Measurements from ENCODE around the gene IP6K1.
"Not testable (repeated sequence)": the region's sequence is repeated elsewhere in the genome, so short reads cannot be mapped to it uniquely, and the experiment has no call there.

Gene IP6K1

GRCh38 chr3:49709852-49710251 is 76.5 kb downstream of the IP6K1 start:
- no peak for DNase-seq

- DNase-seq: no peak
These were observed 79.2 kb downstream of the IP6K1 start for GRCh38 chr3:49707113-49707480.

DNA sequence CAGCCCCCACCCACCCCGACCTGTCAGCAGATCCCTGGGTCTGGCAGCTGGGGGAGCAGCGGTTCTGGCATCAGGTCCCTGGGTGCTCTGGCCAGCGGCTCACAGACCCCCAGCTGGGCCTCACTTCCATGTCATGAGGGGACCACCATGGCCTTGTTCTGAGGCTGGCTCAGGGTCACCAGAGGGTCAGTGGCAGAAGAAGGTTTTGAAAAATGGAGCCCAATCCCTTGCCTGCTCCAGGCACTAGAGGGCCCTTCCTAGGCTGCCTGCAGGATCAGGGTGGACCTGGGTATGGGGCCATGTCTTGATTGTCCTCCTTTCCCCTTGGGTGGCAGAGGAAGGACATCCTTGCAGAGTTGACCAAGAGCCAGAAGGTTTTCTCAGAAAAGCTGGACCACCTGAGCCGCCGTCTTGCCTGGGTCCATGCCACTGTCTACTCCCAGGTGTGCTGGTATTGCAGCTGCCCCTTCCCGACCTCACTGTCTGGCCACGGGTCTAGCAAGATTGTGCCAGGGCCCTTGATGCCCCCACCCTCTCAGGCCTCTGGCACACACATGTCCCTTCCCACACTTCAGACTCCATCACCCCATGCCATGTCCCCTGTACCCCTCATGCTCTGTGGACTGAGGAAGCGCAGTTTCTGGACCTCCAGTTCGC is 79.8 kb downstream of the IP6K1 start:
- no peak for DNase-seq

GRCh38 chr3:49705390-49705960 is 80.9 kb downstream of the IP6K1 start:
- DNase-seq: no peak

DNA sequence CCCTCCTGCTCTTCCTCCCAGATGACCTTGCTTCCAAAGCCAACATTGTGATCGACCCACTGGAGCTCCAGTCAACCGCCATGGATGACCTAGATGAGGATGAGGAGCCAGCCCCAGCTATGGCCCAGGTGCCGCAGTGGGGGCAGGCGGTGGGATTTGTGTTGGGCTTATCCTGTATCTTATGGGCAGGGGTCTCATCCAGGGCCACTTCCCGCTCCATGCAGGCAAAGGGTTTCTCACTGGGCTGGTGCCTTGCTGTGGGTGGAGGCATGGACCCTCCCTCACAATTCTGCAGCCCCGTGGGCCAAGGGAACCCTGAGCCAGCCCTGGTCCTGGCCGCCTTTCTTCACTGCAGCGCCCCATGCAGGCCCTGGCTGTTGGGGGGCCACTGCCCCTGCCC is 81.7 kb downstream of the IP6K1 start:
- no peak for DNase-seq

DNA sequence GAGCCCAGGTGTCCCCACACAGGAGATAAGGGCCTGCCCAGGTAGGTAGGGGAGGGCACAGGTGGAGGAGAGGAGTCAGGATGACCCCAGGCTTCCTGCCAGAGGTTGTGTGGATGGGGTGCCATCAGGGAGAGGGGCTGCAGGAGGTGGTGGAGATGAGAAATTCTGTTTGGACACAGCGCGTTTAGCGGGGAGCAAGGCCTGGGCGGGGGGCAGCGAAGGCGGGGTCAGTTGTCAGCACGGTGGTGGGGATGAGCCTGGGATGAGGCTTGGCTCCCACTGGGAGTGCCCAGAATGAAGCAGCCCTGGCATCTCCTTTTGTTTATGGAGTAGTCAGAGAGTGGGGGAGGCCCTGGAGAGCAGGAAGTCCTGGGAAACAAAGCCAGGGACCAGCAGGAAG is 82.4 kb downstream of the IP6K1 start:
- DNase-seq: no peak

DNA sequence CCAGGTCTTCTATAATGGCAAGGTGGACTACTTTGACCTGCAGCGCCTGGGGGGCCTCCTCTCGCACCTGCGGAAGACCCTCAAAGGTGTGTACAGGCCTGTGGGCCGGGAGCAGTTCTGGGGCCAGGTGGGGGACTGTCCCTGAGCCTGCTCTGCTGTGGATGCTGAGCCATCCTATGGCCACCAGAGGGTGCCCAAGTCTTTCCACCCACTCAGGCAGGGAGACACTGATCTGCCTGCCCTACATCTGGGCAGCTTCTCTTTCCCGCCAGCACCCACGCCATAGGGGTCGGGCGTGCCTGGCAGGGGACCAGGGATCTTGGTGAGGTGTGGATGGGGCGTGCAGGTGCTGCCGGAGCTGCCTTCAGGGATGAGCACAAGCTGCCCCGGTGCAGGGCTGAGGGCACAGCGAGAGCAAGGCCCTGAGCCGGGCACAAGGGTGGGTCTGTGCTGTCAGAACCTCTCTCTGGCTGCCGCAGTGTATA is 82.9 kb downstream of the IP6K1 start:
- peak in 4 of 5 experiments; percentile 40 to 77 (median 48) for DNase-seq

- DNase-seq: no peak
These were observed 83.7 kb downstream of the IP6K1 start for GRCh38 chr3:49702672-49703071.

DNA sequence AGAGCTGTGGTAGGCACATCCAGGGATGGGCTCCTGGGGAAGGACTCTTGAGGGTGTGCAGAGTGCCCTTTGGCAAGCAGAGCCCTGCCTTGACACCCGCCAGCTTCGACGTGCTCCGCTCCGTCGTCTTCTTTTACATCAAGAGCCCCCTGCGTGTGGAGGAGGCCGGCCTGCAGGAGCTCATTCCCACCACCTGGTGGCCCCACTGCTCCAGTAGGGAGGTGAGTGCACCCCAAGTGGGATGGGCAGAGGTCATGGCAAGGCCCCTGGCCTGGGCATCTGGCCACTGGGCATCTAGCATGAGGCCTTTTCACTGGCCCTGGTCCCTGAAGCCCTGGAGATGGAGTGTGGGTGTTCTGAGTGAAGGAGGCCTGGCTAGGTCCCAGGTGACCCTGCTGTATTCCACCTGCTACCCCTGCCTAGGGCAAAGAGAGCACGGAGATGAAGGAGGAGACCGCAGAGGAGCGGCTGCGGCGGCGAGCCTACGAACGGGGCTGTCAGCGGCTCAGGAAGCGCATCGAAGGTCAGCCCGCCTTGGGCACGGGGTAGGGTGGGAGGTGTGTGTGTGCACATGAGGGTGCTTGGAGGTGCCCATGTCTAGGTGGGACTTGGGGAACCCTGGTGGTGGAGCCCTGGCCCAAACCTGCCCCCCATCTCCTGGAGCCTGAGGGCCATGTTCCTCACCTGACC is 84.8 kb downstream of the IP6K1 start:
- DNase-seq: no peak

GRCh38 chr3:49700453-49701128 is 85.8 kb downstream of the IP6K1 start:
- no peak for DNase-seq

- no peak for DNase-seq
These were observed 86.3 kb downstream of the IP6K1 start for GRCh38 chr3:49700014-49700413.

DNA sequence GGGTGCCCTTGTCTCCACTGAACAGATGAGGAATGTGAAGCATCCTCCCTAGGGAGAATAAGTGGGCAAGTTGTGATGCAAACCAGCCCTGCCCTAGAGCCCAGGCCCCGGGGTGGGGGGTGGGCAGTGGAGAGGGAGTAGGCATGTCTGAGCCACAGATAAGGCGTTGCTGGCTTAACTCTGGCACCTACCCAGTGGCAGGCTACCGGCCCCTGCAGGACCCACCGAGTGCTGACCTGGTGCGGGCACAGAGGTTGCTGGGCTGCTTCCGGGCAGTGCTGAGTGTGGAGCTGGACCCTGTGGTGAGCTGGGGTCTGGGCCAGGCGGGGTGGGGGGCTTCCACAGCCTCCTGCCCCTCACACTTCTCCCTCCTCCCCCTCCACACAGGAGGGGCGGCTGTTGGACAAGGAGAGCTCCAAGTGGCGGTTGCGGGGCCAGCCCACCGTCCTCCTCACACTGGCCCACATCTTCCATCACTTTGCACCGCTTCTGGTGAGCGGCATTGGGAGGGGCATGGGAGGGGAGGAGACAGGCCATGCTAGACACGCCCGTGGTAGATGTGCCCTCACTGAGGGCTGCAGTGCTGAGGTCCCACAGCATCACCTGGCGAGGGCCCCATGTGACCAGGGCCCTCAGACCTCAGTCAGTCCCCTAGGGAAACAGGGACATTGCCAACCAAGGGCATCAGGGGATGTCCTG is 86.9 kb downstream of the IP6K1 start:
- DNase-seq: no peak

DNA sequence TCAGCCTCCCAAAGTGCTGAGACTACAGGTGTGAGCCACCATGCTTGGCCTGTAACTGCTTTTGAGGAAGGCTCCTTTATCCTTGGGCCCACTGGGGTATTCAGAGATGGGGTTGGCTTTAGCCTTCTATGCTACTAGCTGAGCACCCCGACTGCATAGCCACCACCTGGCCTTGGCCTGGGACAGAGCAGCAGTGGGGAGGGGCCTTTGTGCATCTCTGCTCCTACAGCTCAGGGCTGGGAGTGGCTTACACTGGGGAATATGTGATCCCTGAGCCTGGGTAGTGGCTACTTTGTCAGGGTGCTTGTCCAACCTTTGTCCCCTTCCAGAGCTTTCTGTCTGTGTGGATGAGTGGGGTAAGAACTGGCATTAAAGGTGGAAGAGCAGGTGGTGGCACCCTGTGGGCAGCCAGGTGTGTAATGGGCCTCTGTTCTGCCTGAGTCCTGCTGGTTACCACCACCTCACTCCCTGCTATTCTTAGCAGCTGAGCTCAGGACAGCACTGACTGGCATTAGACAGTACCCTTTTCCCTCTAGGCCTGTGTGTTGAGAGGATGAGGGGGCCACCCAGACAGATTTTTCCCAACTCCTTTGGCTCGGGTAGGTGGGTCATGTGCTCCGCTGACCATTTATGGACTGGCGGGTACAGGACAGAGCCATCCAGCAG is 90.9 kb downstream of the IP6K1 start:
- DNase-seq: not testable (repeated sequence)

- not testable (repeated sequence) for DNase-seq
These were observed 91.8 kb downstream of the IP6K1 start for GRCh38 chr3:49694409-49695070.

DNA sequence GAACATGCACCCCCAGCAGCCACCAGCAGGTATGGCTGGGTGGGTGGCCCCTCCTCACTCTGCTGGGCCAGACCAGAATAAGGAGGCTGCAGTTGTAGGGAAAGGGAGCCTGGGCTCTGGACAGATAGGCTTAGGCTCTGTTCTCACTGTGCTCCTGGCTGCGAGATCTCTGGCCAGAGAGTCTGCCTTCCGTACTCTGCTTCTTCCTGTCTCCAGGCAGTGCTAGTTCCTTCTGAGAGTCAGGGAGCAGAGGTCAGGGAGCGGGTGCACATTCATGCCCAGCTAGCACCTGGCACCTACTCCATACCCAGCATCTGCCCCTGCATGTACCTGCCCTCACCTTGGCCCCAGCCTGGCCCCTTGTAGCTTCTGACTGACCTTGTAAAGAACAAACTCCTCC is 94.9 kb downstream of the IP6K1 start:
- DNase-seq: not testable (repeated sequence)

DNA sequence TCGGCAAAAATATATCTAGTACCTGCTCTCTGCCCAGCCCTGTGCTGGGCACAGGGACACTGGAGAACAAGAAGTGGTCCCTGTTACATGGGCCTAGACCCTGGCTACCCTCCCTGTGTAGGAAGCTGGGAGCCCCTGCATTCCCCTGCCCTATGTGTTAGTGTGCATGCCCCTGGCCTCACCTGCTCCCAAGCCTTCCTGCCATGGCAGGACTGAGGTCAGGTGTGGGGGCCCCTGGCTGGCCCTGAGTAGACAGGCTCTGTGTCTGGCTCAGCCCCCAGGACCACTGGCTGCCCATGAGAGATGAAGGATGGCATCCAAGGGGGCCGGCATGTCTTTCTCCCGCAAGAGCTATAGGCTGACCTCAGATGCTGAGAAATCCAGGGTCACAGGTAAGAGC is 95.5 kb downstream of the IP6K1 start:
- DNase-seq: not testable (repeated sequence)

GRCh38 chr3:49689908-49690624 is 96.3 kb downstream of the IP6K1 start:
- not testable (repeated sequence) for DNase-seq

- peak; percentile 87 to 94 (median 89) for DNase-seq
These were observed 97.1 kb downstream of the IP6K1 start, which contains the start of the genes MST1 and RNF123 for GRCh38 chr3:49689046-49689907. TSS of gene MST1 (minus strand) at chr3:49689474. CDS start at chr3:49688691, 783 bp downstream. TSS of gene RNF123 (plus strand) at chr3:49689557. CDS start at chr3:49691166, 1,609 bp downstream.

DNA sequence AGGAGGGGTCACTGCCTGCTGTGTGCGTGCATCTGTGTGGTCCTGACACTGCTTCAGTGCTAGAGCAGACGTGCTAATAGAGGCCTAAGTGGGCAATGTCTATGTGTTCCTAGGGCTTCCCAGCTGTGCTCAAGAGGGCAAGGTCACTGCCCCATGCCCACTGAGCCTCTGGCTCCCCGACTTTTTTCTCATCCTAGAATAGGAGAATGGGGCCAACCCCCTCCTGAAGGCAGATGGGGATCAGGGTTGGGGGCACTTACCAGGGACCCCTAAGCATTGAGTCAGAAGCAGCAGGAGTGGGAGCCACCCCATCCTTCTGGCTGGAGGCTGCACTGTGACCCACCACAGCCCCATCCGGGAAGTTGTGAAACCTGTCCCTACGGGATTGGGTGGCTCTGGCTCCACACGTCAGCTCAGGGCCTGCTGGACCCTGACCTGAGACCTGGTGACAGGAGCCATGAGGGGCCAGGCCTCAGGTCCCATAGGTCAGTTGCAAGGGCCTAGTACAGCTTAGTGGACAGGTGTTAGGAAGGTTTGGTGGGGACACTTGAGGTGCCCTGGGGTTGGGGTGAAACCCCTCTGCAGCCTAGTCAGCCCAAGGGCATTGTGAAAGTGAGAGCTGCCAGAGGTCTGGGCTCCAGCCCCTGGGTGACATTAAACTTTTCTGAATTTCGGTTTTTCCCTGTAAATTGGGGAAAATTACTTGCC is 97.8 kb downstream of the IP6K1 start:
- DNase-seq: not testable (repeated sequence)
